ENCODE results near the gene ACTRT2.

ACTRT2 gene

DNA sequence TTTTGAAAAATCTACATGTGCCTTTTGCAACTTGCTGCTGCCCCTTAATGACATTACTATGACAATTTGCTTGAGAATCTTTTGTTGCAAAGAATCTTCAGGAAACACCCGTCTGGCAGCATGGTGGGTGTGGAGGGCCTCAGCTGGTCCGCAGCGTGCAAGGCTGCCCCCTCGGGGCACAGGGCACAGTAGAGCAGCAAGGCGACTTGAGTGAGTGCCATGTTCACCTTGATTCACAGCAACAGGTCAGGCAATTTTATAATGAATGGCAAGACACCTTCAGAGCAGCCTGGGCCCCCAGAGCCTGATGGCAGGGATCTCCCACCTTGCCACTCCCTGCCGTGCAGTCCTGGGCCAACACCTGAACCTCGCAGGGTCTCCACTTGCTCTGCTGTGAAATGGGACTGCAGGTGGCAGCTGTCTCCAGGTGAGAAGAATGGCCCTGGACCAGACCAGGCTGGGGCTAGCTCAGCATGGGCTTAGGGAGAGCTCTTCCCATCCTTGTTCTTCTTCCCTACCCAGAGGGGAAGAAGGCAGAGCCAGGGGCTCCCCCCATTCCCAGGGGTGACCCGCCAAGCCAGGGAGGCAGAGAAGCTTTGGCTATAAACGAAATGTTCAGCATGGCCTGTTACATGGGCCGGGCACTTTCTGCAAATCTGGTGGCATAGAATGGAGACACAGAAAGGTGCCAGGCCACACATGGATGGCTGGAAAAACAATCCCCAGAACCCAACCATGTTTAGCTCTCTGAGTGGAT is 34.5 kb upstream of the ACTRT2 start:
- H3K9me3 ChIP-seq (replicated peaks in 1 of 11): no peaks in the 10 kb centered on the region
- H3K9ac ChIP-seq: no peak overlapping the region
- H3K27me3 ChIP-seq: no peaks in the 10 kb centered on the region
- peaks cover 0 to 24% (median 0%) of the 10 kb centered on the region in 11 experiments; a peak in 5 of 22 replicates for H4K20me1 ChIP-seq
- no peak overlapping the region for H3K4me2 ChIP-seq
- peaks cover 0 to 12% (median 10%) of the 10 kb centered on the region in 10 experiments; a peak in 13 of 20 replicates for H3K4me1 ChIP-seq
- H3K36me3 ChIP-seq: no peaks in the 10 kb centered on the region
- H3K27ac ChIP-seq: no peak overlapping the region
- TF ChIP-seq Cebpa-rat (IDR thresholded peaks at IDR 0.05): no peak
- H3K4me3 ChIP-seq: no peak overlapping the region

DNA sequence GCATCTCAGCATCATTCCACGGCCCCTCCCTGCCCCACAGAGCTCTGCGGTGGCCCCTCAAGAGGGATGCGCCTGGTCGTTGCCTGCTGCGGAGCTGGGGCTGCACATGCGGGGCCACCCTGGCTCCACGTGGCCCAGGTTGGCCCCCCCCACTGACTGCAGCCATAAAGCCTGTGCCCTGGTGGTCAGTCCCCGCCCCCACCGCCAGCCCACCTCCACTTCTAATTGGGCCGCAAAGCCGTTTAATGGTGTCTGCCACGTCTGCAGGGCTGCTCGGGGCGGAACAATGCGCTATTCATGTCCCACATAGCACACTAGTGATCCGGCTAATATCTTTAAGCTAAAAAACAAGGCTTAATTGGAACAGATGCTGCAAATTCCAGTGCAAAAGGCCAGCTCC is 33.5 kb upstream of the ACTRT2 start:
- Histone ChIP-seq H3K4me2 (no peak overlapping the region), H3K36me3 (no peaks in the 10 kb centered on the region), H3K9me3 (replicated peaks in 1 of 11) (peaks cover 0 to 6% (median under 1%) of the 10 kb centered on the region in 11 experiments; a peak in 7 of 22 replicates), H3K27me3 (no peaks in the 10 kb centered on the region), H3K4me3 (no peak overlapping the region), H4K20me1 (peaks cover 0 to 19% (median 0%) of the 10 kb centered on the region in 11 experiments; a peak in 3 of 22 replicates), H3K27ac (no peak overlapping the region), H3K4me1 (peaks cover 0 to 2% (median under 1%) of the 10 kb centered on the region in 10 experiments; a peak in 5 of 20 replicates), H3K9ac (no peak overlapping the region)
- TF ChIP-seq Cebpa-rat (IDR thresholded peaks at IDR 0.05): no peak

GRCh38 chr1:2988256-2988655 is 33.0 kb upstream of the ACTRT2 start:
- Histone ChIP-seq H3K27me3 (no peaks in the 10 kb centered on the region), H3K4me2 (no peak overlapping the region), H3K36me3 (no peaks in the 10 kb centered on the region), H3K9ac (no peak overlapping the region), H3K9me3 (replicated peaks in 1 of 11) (peaks cover 3 to 11% (median 6%) of the 10 kb centered on the region in 11 experiments; a peak in 17 of 22 replicates), H3K27ac (no peak overlapping the region), H3K4me3 (no peak overlapping the region), H4K20me1 (peaks cover 0 to 19% (median 0%) of the 10 kb centered on the region in 11 experiments; a peak in 1 of 22 replicates), H3K4me1 (no peaks in the 10 kb centered on the region)
- no peak for TF ChIP-seq Cebpa-rat (IDR thresholded peaks at IDR 0.05)

GRCh38 chr1:2989185-2989584 is 32.1 kb upstream of the ACTRT2 start:
- Histone ChIP-seq H3K27ac (no peak overlapping the region), H3K9me3 (replicated peaks in 1 of 11) (peaks cover 12 to 20% (median 14%) of the 10 kb centered on the region in 11 experiments), H4K20me1 (peaks cover 0 to 14% (median 0%) of the 10 kb centered on the region in 11 experiments; a peak in 1 of 22 replicates), H3K36me3 (no peaks in the 10 kb centered on the region), H3K4me1 (no peaks in the 10 kb centered on the region), H3K9ac (no peak overlapping the region), H3K27me3 (no peaks in the 10 kb centered on the region), H3K4me2 (no peak overlapping the region), H3K4me3 (no peak overlapping the region)
- TF ChIP-seq Cebpa-rat (IDR thresholded peaks at IDR 0.05): no peak

DNA sequence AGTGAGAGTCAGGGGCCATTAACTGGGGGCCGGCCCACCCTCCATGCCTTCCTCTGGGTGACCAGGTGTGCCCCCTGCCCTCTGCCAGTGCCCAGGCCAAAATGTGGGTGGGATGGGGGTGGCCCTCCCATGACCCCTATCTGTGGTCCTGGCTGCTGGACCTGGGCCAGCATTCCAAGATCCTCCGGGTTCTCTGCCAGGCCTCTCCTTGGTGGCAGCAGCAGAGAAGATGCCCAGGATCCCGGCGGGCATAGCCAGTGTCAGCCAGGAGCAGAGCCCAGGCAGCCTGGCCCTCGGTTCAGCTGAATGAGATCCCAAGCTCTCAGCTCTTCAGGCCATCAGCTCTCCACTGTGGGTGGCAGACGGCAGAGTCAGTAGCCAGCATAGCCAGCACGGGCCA is 31.3 kb upstream of the ACTRT2 start:
- no peaks in the 10 kb centered on the region for H3K4me1 ChIP-seq
- no peak overlapping the region for H3K4me3 ChIP-seq
- no peak overlapping the region for H3K4me2 ChIP-seq
- H3K9ac ChIP-seq: no peak overlapping the region
- H3K9me3 ChIP-seq (replicated peaks in 1 of 11): peaks cover 20 to 28% (median 22%) of the 10 kb centered on the region in 11 experiments
- H3K27ac ChIP-seq: no peak overlapping the region
- TF ChIP-seq Cebpa-rat (IDR thresholded peaks at IDR 0.05): no peak
- no peaks in the 10 kb centered on the region for H3K36me3 ChIP-seq
- H4K20me1 ChIP-seq: peaks cover 0 to 7% (median 0%) of the 10 kb centered on the region in 11 experiments; a peak in 1 of 22 replicates
- H3K27me3 ChIP-seq: no peaks in the 10 kb centered on the region

DNA sequence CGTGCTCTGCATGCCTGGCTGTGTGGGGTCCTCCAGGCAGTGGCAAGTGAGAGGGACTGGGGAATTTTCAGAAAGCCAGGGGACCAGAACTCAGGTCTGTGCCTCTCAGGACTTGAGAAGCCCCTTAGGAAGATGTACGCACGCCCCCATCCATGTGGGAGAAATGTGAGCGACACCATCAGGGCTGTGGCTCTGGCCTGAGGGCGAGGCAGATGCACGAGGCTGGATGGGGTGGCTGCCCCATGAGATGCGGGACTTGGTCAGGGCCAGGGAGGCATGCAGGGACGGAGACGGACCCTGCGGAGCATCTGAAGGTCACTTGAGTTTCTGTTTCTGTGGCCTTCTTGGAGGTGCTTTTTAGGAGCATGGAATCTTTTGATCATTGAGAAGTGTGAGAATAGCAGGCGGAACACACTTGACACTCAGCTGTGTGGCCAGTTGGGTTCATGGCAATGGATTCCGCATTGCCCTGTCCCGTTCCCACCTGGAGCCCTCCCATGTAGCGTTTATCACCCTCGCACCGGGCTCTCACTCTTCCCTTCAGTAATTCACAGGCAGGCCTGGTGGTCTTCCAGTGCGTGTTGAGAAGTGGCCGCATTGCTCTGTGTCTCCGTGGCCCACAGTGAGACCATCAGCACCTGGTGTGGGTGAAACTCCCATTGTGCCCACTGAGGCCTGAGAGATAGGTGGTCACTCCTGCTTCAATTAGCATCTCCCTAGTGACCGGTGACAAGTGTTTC is 30.7 kb upstream of the ACTRT2 start:
- Histone ChIP-seq H3K36me3 (no peaks in the 10 kb centered on the region), H4K20me1 (0 out of 22 replicates have a peak, but pooled peaks cover 0 to under 1% (median 0%) of the 10 kb centered on the region in 11 experiments), H3K27ac (no peak overlapping the region), H3K4me3 (no peak overlapping the region), H3K4me2 (no peak overlapping the region), H3K9ac (no peak overlapping the region), H3K4me1 (no peaks in the 10 kb centered on the region), H3K27me3 (no peaks in the 10 kb centered on the region), H3K9me3 (replicated peaks in 1 of 11) (peaks cover 25 to 33% (median 28%) of the 10 kb centered on the region in 11 experiments)
- no peak for TF ChIP-seq Cebpa-rat (IDR thresholded peaks at IDR 0.05)

DNA sequence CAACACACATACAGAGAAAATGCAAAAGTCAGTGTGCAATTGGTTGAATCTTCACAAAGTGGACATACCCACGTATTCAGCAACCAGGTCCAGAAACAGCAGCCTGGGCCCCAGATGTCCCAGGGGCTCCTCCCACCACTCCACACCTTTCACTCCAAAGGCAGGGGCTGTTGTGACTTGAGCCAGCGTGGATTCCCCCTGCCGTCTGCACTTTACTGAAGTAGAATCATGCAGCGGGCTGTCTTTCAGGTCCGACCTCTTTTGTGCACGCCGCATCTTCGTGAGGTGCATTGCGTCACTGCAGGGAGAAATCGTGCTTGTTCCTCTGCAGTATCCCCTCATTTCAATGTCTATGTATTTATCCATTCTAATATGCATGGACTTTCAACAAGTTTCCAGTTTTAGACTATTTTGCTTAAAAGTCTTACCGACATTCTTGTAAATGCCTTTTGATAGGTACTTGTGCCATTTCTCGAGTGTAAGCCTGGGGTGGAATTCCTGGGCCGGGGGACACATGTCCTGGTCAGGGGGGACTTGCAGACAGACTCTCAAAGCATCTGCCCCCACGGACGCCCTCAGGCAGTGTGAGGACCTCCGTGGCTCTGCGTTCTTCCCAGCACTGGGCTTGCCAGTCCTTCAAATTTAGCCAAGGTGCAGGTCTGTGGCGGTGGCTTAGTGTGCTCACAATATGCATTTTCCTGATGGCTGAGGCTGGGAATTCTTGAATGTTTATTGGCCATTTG is 29.3 kb upstream of the ACTRT2 start:
- no peak overlapping the region for H3K27ac ChIP-seq
- no peak for TF ChIP-seq Cebpa-rat (IDR thresholded peaks at IDR 0.05)
- no peaks in the 10 kb centered on the region for H3K27me3 ChIP-seq
- H3K36me3 ChIP-seq: no peaks in the 10 kb centered on the region
- no peak overlapping the region for H3K9ac ChIP-seq
- H3K4me1 ChIP-seq: no peaks in the 10 kb centered on the region
- H4K20me1 ChIP-seq: no peaks in the 10 kb centered on the region
- no peak overlapping the region for H3K4me3 ChIP-seq
- peaks cover 27 to 43% (median 32%) of the 10 kb centered on the region in 11 experiments for H3K9me3 ChIP-seq (replicated peaks in 1 of 11)
- H3K4me2 ChIP-seq: no peak overlapping the region

DNA sequence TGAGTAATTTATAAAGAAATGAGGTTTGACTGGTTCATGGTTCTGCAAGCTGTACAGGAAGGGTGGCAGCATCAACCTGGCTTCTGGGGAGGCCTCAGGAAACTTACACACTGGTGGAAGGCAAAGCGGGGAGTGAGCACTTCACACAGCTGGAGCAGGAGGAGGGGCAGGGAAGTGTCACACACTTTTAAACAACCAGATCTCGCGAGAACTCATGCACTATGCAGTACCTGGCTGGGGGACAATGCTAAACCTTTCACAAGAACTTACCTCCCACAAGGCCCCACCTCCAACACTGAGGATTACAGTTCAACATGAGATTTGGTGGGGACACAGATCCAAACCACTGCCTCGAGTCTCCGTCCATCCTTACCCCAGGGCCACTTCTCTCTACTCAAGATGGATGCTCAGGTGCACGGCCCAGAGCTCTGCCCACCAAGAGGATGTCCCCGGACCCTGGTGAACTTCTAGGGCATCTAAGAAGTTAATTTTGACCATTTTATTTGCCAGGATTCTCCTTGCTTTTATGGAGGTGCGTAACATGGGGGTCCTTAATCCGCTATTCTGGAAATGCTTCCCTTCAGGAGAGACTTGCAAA is 22.7 kb upstream of the ACTRT2 start:
- H3K4me1 ChIP-seq: peaks cover 0 to 21% (median 14%) of the 10 kb centered on the region in 10 experiments; a peak in 15 of 20 replicates
- no peak overlapping the region for H3K27ac ChIP-seq
- H3K27me3 ChIP-seq: peaks cover 10 to 39% (median 29%) of the 10 kb centered on the region in 11 experiments; a peak in 20 of 22 replicates
- H3K4me2 ChIP-seq: no peak overlapping the region
- no peaks in the 10 kb centered on the region for H3K36me3 ChIP-seq
- H4K20me1 ChIP-seq: peaks cover 0 to 10% (median 3%) of the 10 kb centered on the region in 11 experiments; a peak in 10 of 22 replicates
- H3K9me3 ChIP-seq (replicated peaks in 1 of 11): peaks cover 21 to 30% (median 24%) of the 10 kb centered on the region in 11 experiments
- H3K4me3 ChIP-seq: no peak overlapping the region
- TF ChIP-seq Cebpa-rat (IDR thresholded peaks at IDR 0.05): no peak
- no peak overlapping the region for H3K9ac ChIP-seq
